ENCODE measurements around the gene CHRNA4. TPM values are rescaled to one million over a fixed set of nuclear protein-coding genes. Genes with fewer than 3 reads are reported as not detected.
"Not testable (repeated sequence)": the region's sequence is repeated elsewhere in the genome, so short reads cannot be mapped to it uniquely, and the experiment has no call there.

CHRNA4 gene
- total RNA-seq, 2 experiments from 2014 or later: not detected

DNA sequence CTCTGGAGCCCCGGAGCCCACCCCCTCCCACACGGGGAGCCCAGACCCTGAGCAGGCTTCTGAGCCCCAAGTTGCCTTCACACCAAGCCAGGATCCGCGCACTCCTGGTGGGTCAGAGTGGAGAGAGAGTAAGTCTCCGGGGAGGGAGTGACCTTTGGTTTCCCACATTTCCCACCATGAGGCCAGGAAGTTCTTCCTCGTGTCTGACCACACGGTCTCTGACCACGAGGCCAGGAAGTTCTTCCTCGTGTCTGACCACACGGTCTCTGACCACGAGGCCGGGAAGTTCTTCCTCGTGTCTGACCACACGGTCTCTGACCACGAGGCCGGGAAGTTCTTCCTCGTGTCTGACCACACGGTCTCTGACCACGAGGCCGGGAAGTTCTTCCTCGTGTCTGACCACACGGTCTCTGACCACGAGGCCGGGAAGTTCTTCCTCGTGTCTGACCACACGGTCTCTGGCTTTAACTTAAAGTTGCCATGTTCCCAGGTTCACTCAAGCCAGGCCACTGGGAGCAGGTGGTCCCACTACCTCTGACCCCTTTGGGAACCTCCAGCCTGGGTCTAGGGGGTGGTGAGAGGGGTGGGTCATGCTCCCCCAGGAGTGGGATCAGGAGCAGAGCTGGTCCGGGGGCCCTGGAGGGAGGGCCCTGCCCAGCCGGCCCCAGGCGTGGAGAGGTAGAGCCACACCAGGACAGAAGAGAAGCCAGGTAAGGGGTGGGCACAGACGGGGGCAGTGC is 55.0 kb downstream of the CHRNA4 start:
- CTCF ChIA-PET; H3K27ac Mint-ChIP-seq; POLR2A ChIA-PET; H3K9me3 Mint-ChIP-seq; H3K4me1 Mint-ChIP-seq; H3K27me3 Mint-ChIP-seq; H3K36me3 Mint-ChIP-seq (ENCODE audit: low read depth); H3K4me3 Mint-ChIP-seq; DNase-seq: not testable (repeated sequence)

DNA sequence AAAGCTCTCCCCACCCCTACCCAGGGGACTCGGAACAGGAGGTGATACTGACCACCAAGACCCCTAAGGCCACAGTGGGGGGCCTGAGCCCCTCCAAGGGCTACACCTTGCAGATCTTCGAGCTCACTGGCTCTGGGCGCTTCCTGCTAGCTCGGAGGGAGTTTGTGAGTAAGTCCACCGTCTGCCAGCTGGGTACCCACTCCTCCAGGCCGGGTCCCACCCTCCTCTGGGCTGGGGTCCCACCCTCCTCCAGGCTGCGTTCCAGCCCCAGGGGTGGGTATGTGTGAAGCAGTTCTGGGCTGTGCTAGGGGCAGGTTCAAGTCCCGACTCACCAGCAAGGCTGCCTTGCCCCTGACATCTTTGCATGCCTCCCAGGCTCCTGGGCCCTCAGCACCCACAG is 55.8 kb downstream of the CHRNA4 start:
- no peaks in the 10 kb centered on the region for H3K4me1 Mint-ChIP-seq
- H3K36me3 Mint-ChIP-seq (ENCODE audit: low read depth): no peaks in the 10 kb centered on the region
- no peak overlapping the region for H3K4me3 Mint-ChIP-seq
- DNase-seq: no peak
- ChIA-PET POLR2A (no interaction called here), CTCF (no interaction called here)
- no peak overlapping the region for H3K27ac Mint-ChIP-seq
- peaks cover 4% of the 10 kb centered on the region for H3K9me3 Mint-ChIP-seq
- H3K27me3 Mint-ChIP-seq: peaks cover 10% of the 10 kb centered on the region

DNA sequence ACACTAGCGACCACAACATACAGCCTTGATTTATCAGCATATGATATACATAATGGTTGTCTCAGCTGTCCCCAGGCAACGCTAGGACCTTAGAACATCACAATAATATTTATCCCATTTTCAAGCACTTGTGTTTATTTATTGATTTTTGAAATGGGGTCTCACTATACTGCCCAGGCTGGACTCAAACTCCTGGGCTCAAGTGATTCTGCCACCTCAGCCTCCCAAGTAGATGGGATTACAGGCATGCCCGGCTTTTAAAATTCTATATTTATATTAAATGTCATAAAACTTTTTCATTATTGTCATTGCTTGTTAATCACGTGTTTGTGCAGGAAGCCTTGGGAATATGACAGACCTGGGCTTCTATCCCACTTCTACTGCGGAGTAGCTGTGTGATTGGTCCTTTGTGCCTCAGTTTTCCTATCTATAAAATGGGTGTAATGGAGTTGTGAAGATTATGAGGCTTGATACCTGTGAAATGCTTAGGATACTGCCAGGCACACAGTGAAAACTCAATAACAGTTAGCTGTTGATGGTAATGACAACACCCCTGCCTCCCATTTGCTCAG is 58.0 kb downstream of the CHRNA4 start:
- Mint-ChIP-seq H3K4me3 (no peak overlapping the region), H3K9me3 (peaks cover 4% of the 10 kb centered on the region), H3K27me3 (peaks cover 10% of the 10 kb centered on the region), H3K4me1 (no peaks in the 10 kb centered on the region), H3K27ac (no peak overlapping the region), H3K36me3 (ENCODE audit: low read depth) (no peaks in the 10 kb centered on the region)
- CTCF ChIA-PET: no interaction called here
- POLR2A ChIA-PET: no interaction called here
- DNase-seq: no peak

DNA sequence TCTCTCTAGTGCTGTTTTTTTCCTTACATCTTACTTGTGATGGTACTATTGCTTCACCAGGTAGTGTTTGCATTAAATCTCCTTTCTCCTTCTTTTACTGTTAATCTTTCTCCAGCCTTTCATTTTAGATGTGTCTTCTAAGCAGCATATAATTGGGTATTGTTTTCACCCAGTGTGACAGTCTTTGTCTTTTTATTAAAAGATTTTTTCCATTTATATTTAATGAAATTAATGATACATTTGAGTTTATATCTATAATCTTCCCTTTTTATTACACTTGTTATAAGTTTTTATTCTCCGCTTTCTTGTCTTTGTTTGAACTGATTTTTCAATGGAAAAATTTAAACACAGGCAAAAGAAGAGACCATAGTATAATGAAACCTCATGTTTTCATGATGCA is 59.5 kb downstream of the CHRNA4 start:
- Mint-ChIP-seq H3K27me3 (peaks cover 10% of the 10 kb centered on the region), H3K4me3 (no peak overlapping the region), H3K4me1 (no peaks in the 10 kb centered on the region), H3K27ac (no peak overlapping the region), H3K9me3 (peaks cover 4% of the 10 kb centered on the region), H3K36me3 (ENCODE audit: low read depth) (no peaks in the 10 kb centered on the region)
- no peak for DNase-seq
- ChIA-PET POLR2A (no interaction called here), CTCF (no interaction called here)

DNA sequence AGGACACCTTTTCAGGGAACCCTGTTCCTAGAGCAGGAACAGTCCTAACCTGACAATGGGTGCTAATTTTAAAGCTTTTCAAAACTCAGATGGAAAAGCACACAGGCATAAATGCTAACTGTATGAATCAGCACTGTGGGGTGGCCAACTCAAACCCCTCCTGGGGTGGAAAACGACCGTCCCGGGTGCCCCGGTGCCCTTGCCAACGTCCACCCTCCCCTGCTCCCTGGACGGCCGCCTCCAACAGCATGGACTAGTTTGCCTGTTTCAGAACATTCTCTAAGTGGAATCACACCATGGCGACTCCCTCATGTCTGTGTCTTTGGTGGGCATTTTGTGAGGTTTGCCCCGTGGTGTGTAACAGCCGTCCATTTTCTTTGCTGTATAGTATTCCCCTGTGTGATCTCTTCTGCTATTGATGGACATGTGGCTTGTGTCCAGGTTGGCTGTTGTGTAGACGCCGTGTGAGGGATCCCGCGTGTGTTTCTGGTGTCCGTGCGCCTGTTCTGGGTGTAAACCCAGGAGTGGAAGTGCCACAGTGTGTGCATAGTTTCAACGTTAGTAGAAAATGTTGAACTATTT is 62.3 kb downstream of the CHRNA4 start:
- peaks cover 2% of the 10 kb centered on the region for H3K9me3 Mint-ChIP-seq
- H3K27me3 Mint-ChIP-seq: peaks cover 16% of the 10 kb centered on the region
- no peak for DNase-seq
- peaks cover 8% of the 10 kb centered on the region for H3K4me1 Mint-ChIP-seq
- no peak overlapping the region for H3K4me3 Mint-ChIP-seq
- H3K27ac Mint-ChIP-seq: no peak overlapping the region
- ChIA-PET CTCF (no interaction called here), POLR2A (no interaction called here)
- no peaks in the 10 kb centered on the region for H3K36me3 Mint-ChIP-seq (ENCODE audit: low read depth)

DNA sequence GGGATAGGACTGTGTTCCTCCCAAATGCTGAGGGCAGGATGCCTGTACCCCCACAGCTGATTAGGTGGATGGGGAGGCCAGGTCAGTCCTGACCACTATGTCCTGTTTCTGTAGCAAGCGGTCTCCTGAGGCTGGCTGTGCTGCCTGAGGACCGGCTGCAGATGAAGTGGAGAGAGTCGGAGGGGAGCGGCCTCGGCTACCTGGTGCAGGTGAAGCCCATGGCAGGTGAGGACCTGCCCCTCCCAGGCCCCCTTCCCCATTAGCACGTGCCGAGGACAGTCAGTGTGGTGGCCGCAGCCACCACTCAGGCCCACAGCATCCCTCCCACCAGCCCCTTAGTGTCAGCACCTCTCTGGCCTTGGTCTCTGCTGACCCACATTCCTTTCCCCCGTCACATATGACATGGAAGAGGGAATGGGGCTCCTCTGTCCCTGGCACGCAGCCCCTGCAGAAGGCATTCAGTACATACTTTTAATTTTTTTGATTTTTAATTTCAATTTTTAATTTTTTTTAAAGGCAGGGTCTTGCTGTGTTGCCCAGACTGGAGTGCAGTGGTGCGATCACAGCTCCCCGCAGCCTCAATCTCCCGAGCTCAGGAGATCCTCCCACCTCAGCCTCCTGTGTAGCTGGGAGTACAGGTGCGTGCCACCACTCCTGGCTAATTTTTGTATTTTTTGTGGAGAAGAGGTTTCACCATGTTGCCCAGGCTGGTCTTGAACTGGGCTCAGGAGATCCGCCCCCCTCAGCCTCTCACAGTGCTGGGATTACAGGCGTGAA is 63.2 kb downstream of the CHRNA4 start:
- H3K27me3 Mint-ChIP-seq: peaks cover 16% of the 10 kb centered on the region
- ChIA-PET CTCF (no interaction called here), POLR2A (no interaction called here)
- H3K4me3 Mint-ChIP-seq: no peak overlapping the region
- no peaks in the 10 kb centered on the region for H3K36me3 Mint-ChIP-seq (ENCODE audit: low read depth)
- no peak overlapping the region for H3K27ac Mint-ChIP-seq
- no peak for DNase-seq
- peaks cover 2% of the 10 kb centered on the region for H3K9me3 Mint-ChIP-seq
- peaks cover 8% of the 10 kb centered on the region for H3K4me1 Mint-ChIP-seq

DNA sequence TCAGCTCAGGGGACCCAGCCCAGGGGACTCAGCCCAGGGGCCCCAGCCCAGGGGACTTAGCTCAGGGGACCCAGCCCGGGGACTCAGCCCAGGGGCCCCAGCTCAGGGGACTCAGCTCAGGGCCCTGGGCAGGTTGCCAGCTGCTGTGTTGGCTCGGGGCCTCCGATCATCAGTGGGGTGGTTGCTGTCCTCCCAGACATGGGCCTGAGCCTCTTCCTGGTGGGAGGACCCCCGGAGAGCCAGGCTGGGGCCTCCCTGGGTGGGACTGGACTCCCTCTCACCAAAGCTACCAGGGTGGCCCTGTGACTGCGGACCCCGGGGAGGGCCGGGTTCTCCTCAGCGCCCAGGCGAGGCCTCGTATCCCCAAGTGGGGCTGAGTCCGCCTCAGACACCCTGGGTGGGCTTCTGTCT is 63.8 kb downstream of the CHRNA4 start:
- H3K36me3 Mint-ChIP-seq (ENCODE audit: low read depth): no peaks in the 10 kb centered on the region
- ChIA-PET POLR2A (interaction anchor here (0.6 kb wide), 1 partner anchor 302 kb away, joined by 3 read pairs; no protein-coding TSS in a partner anchor), CTCF (no interaction called here)
- H3K4me3 Mint-ChIP-seq: no peak overlapping the region
- H3K27ac Mint-ChIP-seq: no peak overlapping the region
- H3K9me3 Mint-ChIP-seq: peaks cover 2% of the 10 kb centered on the region
- peaks cover 13% of the 10 kb centered on the region for H3K27me3 Mint-ChIP-seq
- DNase-seq: no peak
- H3K4me1 Mint-ChIP-seq: peaks cover 8% of the 10 kb centered on the region

DNA sequence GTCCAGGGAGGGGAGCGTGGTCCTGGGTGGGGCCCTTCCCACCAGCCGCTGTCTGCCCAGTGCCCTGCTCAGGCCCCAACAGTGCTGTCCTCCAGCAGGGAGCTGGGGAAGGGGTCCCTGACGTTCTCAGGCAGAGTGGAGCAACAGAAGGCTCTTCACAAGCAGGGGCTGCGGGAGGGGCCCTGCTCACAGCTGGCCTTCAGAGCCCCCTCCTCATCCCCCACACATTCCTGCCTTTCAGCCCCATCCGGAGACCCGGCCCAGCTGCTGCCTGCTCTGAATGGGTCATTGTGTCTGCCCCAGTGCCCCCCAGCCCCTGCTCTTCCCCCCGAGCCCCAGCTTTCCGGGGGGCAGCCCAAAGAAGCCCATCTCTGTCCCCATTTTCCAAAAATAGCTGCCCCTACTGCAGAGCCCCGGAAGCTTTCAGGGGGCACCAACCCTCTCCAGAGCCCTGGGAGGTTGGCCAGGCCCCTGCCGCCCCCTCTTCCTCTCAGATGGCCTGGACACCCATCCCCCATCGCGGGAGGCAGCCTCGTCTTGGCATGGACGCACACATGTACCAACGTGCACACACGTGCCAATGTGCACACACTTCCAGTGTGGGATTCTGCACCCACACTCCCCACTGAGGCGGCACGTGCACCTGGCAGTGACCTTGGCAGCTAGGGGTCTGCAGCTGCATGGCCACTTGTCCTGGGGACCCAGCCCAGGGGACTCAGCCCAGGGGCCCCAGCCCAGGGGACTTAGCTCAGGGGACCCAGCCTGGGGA is 64.4 kb downstream of the CHRNA4 start:
- POLR2A ChIA-PET: interaction anchor here (0.6 kb wide), 1 partner anchor 303 kb away, joined by 3 read pairs; no protein-coding TSS in a partner anchor
- CTCF ChIA-PET: no interaction called here
- peaks cover 13% of the 10 kb centered on the region for H3K27me3 Mint-ChIP-seq

DNA sequence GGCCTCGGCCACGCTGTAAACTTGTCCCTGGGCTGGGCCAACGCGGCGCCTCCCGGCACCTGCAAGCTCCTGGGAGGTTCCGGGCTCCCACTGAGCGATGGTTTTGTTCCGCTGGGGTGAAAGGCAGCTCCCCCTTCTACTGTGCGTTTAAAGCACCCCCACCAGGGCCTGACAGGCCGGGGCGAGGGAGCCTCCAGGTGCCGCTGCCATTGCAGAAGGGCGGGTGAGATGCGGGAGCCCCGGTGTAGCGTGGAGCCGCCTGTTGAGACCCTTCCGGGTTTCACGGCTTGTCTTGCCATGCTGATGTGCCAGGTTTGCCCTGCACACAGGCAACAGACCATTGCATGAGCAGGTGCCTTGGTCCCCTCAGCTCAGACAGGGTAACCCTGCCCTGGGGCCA is 65.3 kb downstream of the CHRNA4 start:
- Mint-ChIP-seq H3K4me1 (peaks cover 8% of the 10 kb centered on the region), H3K9me3 (no peaks in the 10 kb centered on the region), H3K4me3 (no peak overlapping the region), H3K27ac (no peak overlapping the region), H3K27me3 (peaks cover 9% of the 10 kb centered on the region), H3K36me3 (ENCODE audit: low read depth) (no peaks in the 10 kb centered on the region)
- ChIA-PET POLR2A (no interaction called here), CTCF (no interaction called here)
- no peak for DNase-seq

More for the DNA sequence above, 64.4 kb downstream of the CHRNA4 start:
- Mint-ChIP-seq H3K4me3 (no peak overlapping the region), H3K36me3 (ENCODE audit: low read depth) (no peaks in the 10 kb centered on the region), H3K27ac (no peak overlapping the region), H3K9me3 (peaks cover 2% of the 10 kb centered on the region), H3K4me1 (peaks cover 8% of the 10 kb centered on the region)
- DNase-seq: no peak

DNA sequence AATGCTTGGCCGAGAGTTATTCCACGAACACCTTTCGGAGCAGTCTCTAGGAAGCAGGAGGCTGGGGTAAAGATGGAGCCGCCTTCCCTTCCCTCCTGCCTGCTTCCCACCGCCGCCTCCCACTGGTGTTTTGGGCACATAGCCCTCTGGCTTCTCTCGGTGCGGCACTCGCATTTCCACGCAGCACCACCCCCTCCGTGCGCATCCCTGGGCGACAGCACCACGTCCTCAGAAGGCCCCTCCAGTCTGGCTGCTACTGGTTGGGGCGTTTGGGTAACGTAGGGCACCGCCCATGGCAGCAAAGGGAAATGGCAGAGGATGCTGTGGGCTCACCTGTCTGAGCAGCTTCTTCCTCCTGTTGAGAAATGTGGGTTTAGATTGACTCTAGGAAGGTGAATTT is 65.7 kb downstream of the CHRNA4 start:
- ChIA-PET CTCF (no interaction called here), POLR2A (interaction anchor here (1.4 kb wide), 1 partner anchor 23 kb away, joined by 5 read pairs; the partner anchor contains the start of gene ARFGAP1)
- H3K9me3 Mint-ChIP-seq: no peaks in the 10 kb centered on the region
- H3K4me3 Mint-ChIP-seq: no peak overlapping the region
- peaks cover 8% of the 10 kb centered on the region for H3K4me1 Mint-ChIP-seq
- H3K27me3 Mint-ChIP-seq: peaks cover 6% of the 10 kb centered on the region
- no peak for DNase-seq
- H3K27ac Mint-ChIP-seq: no peak overlapping the region
- H3K36me3 Mint-ChIP-seq (ENCODE audit: low read depth): no peaks in the 10 kb centered on the region

DNA sequence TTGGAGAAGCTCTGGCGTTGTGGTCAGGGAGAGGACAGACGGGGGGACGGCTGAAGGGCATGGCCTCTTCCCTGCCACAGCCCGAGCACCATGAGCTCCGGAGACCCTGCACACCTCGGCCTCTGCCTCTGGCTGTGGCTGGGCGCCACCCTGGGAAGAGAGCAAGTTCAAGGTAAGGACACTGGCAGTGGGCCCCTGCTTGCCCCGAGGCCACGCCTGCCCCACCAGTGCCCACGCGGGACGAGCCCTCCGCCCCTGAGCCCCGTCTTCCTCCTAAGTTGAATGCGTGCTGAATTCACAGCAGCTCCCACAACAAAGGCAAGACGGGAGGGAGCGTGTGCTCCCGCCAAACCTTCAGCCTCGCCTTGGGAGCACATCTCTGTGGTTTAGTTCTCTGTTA is 66.1 kb downstream of the CHRNA4 start:
- Mint-ChIP-seq H3K9me3 (no peaks in the 10 kb centered on the region), H3K27ac (no peak overlapping the region), H3K4me1 (peaks cover 8% of the 10 kb centered on the region), H3K4me3 (no peak overlapping the region), H3K27me3 (peaks cover 6% of the 10 kb centered on the region), H3K36me3 (ENCODE audit: low read depth) (no peaks in the 10 kb centered on the region)
- no peak for DNase-seq
- ChIA-PET CTCF (no interaction called here), POLR2A (interaction anchor here (1.4 kb wide), 1 partner anchor 22 kb away, joined by 5 read pairs; the partner anchor contains the start of gene ARFGAP1)

DNA sequence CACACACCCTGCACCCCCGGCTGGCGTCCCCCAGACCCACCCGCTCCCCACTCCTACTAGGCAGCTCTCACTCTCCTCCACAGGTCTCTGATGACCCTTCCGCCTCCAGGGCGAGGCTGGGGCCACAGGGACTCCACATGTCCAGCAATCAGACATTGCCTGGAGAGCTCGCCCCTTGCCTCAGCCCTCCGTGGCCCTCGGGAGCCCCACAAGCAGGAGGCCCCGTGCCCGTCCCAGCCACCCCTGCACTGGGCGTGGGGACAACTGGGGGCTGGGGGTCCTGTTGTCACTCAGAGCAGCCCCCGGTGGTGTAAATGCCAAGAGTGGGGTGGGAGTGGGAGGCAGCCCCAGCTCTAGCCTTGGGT is 66.6 kb downstream of the CHRNA4 start:
- POLR2A ChIA-PET: interaction anchor here (1.4 kb wide), 1 partner anchor 22 kb away, joined by 5 read pairs; the partner anchor contains the start of gene ARFGAP1
- no peaks in the 10 kb centered on the region for H3K9me3 Mint-ChIP-seq
- no peak overlapping the region for H3K4me3 Mint-ChIP-seq

More for the DNA sequence above, 66.6 kb downstream of the CHRNA4 start:
- H3K36me3 Mint-ChIP-seq (ENCODE audit: low read depth): no peaks in the 10 kb centered on the region
- H3K27me3 Mint-ChIP-seq: peaks cover 6% of the 10 kb centered on the region
- no peak overlapping the region for H3K27ac Mint-ChIP-seq
- CTCF ChIA-PET: no interaction called here
- H3K4me1 Mint-ChIP-seq: peaks cover 8% of the 10 kb centered on the region
- DNase-seq: no peak

Measured in activated CD4-positive, alpha-beta memory T cell treated with anti-CD3 and anti-CD28 coated beads, Interleukin-2, amount 10 ng/mL, durations not matched to agents 7 days and 5 days (primary cell).